ENCODE data around the gene SNPH. TPM values are rescaled to one million over a fixed set of nuclear protein-coding genes. Genes with fewer than 3 reads are reported as not detected.

Gene SNPH
- total RNA-seq, 1 experiment from 2014 or later: 2.2 TPM

- DNase-seq (ENCODE audit: unreplicated experiment): no peak
- no peak overlapping the region for H3K27ac Mint-ChIP-seq (ENCODE audit: low read depth, unreplicated experiment)
- intact Hi-C loops (cut with micrococcal nuclease): no loop called here
Observed at GRCh38 chr20:1327241-1327653, 61.2 kb downstream of the SNPH start.

GRCh38 chr20:1327827-1328679 is 62.0 kb downstream of the SNPH start:
- H3K4me3 Mint-ChIP-seq (ENCODE audit: unreplicated experiment): no peak overlapping the region
- intact Hi-C loops (cut with micrococcal nuclease): no loop called here
- no TSS peak for BruUV-seq (replicated peaks)
- H3K4me1 Mint-ChIP-seq (ENCODE audit: insufficient read depth, unreplicated experiment): peaks cover 28% of the 10 kb centered on the region
- POLR2A ChIA-PET: interaction anchor here (0.7 to 10.7 kb wide), 27 partner anchors 9 to 209 kb away, joined by 3 to 184 read pairs (median 5); partner anchors contain the start of genes FKBP1A, NSFL1C and PSMF1
- no peaks in the 10 kb centered on the region for H3K27me3 Mint-ChIP-seq (ENCODE audit: insufficient read depth, unreplicated experiment)
- CTCF ChIA-PET: interaction anchor here (0.7 to 5.2 kb wide), 7 partner anchors 8 to 256 kb away, joined by 3 to 34 read pairs (median 4); partner anchors contain the start of gene NSFL1C
- H3K9me3 Mint-ChIP-seq (ENCODE audit: unreplicated experiment): no peaks in the 10 kb centered on the region
- no peak for TF ChIP-seq CTCF (IDR thresholded peaks at IDR 0.05; ENCODE audit: unreplicated experiment)
- no peak overlapping the region for H3K27ac Mint-ChIP-seq (ENCODE audit: low read depth, unreplicated experiment)
- peaks cover 4% of the 10 kb centered on the region for H3K36me3 Mint-ChIP-seq (ENCODE audit: insufficient read depth, unreplicated experiment)
- no peak for DNase-seq (ENCODE audit: unreplicated experiment)

More at GRCh38 chr20:1327241-1327653, 61.2 kb downstream of the SNPH start:
- H3K9me3 Mint-ChIP-seq (ENCODE audit: unreplicated experiment): no peaks in the 10 kb centered on the region
- no TSS peak for BruUV-seq (replicated peaks)
- H3K36me3 Mint-ChIP-seq (ENCODE audit: insufficient read depth, unreplicated experiment): no peaks in the 10 kb centered on the region
- ChIA-PET POLR2A (interaction anchor here (0.5 to 10.7 kb wide), 20 partner anchors 9 to 400 kb away, joined by 3 to 184 read pairs (median 4); partner anchors contain the start of genes FKBP1A, NSFL1C and PSMF1), CTCF (interaction anchor here (0.7 to 5.2 kb wide), 7 partner anchors 9 to 177 kb away, joined by 3 to 34 read pairs (median 4); partner anchors contain the start of gene NSFL1C)
- no peak overlapping the region for H3K4me3 Mint-ChIP-seq (ENCODE audit: unreplicated experiment)
- peaks cover 32% of the 10 kb centered on the region for H3K4me1 Mint-ChIP-seq (ENCODE audit: insufficient read depth, unreplicated experiment)
- no peak for TF ChIP-seq CTCF (IDR thresholded peaks at IDR 0.05; ENCODE audit: unreplicated experiment)
- H3K27me3 Mint-ChIP-seq (ENCODE audit: insufficient read depth, unreplicated experiment): no peaks in the 10 kb centered on the region

- H3K4me1 Mint-ChIP-seq (ENCODE audit: insufficient read depth, unreplicated experiment): peaks cover 24% of the 10 kb centered on the region
- peaks cover 7% of the 10 kb centered on the region for H3K36me3 Mint-ChIP-seq (ENCODE audit: insufficient read depth, unreplicated experiment)
- H3K27ac Mint-ChIP-seq (ENCODE audit: low read depth, unreplicated experiment): no peak within 1 kb of the TSS
- ChIA-PET POLR2A (interaction anchor here (0.6 to 10.7 kb wide), 22 partner anchors 8 to 1142 kb away, joined by 3 to 184 read pairs (median 5); partner anchors contain the start of genes FKBP1A, NSFL1C and SNRPB), CTCF (interaction anchor here (0.6 to 5.2 kb wide), 6 partner anchors 16 to 499 kb away, joined by 3 to 34 read pairs (median 10); partner anchors contain the start of gene NSFL1C)
- no peaks in the 10 kb centered on the region for H3K9me3 Mint-ChIP-seq (ENCODE audit: unreplicated experiment)
- DNase-seq (ENCODE audit: unreplicated experiment): peak; percentile 89
- H3K27me3 Mint-ChIP-seq (ENCODE audit: insufficient read depth, unreplicated experiment): no peaks in the 10 kb centered on the region
- peak within 1 kb of the TSS; percentile 34 for H3K4me3 Mint-ChIP-seq (ENCODE audit: unreplicated experiment)
- intact Hi-C loops (cut with micrococcal nuclease): no loop called here
- no TSS peak for BruUV-seq (replicated peaks)
- TF ChIP-seq CTCF (IDR thresholded peaks at IDR 0.05; ENCODE audit: unreplicated experiment): no peak
Observed at GRCh38 chr20:1328680-1329330, 62.7 kb downstream of the SNPH start, which contains the start of gene SDCBP2. SDCBP2 (minus strand) TSS chr20:1329139; CDS start chr20:1320416, 8,723 bp downstream.

All from MCF 10A (cell line).